Bronchial epithelial cell (primary cell): ENCODE data around the gene DNM1. TPM values are rescaled to one million over a fixed set of nuclear protein-coding genes. Genes with fewer than 3 reads are reported as not detected.
A peak's percentile ranks its signal among the peaks of the same experiment; 100 is the strongest.

ENCODE experiments used
- DNase-seq: peaks from one replicate; pipeline ENCODE4 v3.0.0-alpha.2; 2010; ENCODE audit warnings: low read depth
- FAIRE-seq: peaks from 2 replicates; lab custom pipeline; 2011; peaks lifted over from hg19 to GRCh38; lab: Jason Lieb, UNC
- H3K27me3 ChIP-seq: 2 replicates; pipeline ENCODE4 v1.5.1; 2011; ENCODE audit warnings: low read length; ENCODE audit not compliant: control insufficient read depth, insufficient read depth
- H3K36me3 ChIP-seq: 2 replicates; pipeline ENCODE4 v1.5.1; 2011; ENCODE audit warnings: low read length; ENCODE audit not compliant: control insufficient read depth, insufficient read depth
- H3K4me3 ChIP-seq: 2 replicates; pipeline ENCODE4 v1.5.1; 2011; ENCODE audit warnings: mild to moderate bottlenecking, low read depth, low read length, control low read depth
- total RNA-seq: library from RNA; depleted of rRNA; stranded (reverse); fragments of >200 nt; gene quantifications from 2 replicates; pipeline ENCODE4 v1.2.1, GENCODE V29; 2014
- TF ChIP-seq, protein P1 (sequence below): IDR thresholded peaks from 2 replicates; pipeline ENCODE4 v1.5.1; 2011; ENCODE audit warnings: mild to moderate bottlenecking, moderate library complexity, low read length, control low read depth, inconsistent platforms; ENCODE audit not compliant: insufficient read depth, severe bottlenecking

DNM1 gene
- total RNA-seq, 1 donor from 2014 or later = 0.53 TPM

DNA sequence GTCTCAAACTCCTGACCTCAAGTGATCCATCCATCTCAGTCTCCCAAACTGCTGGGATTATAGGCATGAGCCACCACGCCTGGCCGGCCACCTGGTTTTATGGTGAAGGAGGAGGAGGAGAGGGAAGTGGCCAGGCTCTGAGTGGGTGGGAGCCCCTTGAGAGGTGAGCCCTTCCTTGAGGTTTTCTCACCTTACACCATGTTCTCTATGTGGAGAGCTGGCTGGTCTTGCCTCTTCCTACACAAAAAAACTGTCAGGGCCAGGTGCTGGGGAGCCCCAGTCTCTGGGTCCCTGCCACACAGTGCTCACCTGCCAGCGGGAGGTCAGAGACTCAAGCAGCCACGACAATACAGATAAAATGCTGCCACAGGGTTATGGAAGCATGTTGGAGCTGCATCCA lies 91.0 kb downstream of the DNM1 start:
- H3K27me3 ChIP-seq = no peaks in the 10 kb centered on the region
- FAIRE-seq (no peak), DNase-seq (no peak)

DNA sequence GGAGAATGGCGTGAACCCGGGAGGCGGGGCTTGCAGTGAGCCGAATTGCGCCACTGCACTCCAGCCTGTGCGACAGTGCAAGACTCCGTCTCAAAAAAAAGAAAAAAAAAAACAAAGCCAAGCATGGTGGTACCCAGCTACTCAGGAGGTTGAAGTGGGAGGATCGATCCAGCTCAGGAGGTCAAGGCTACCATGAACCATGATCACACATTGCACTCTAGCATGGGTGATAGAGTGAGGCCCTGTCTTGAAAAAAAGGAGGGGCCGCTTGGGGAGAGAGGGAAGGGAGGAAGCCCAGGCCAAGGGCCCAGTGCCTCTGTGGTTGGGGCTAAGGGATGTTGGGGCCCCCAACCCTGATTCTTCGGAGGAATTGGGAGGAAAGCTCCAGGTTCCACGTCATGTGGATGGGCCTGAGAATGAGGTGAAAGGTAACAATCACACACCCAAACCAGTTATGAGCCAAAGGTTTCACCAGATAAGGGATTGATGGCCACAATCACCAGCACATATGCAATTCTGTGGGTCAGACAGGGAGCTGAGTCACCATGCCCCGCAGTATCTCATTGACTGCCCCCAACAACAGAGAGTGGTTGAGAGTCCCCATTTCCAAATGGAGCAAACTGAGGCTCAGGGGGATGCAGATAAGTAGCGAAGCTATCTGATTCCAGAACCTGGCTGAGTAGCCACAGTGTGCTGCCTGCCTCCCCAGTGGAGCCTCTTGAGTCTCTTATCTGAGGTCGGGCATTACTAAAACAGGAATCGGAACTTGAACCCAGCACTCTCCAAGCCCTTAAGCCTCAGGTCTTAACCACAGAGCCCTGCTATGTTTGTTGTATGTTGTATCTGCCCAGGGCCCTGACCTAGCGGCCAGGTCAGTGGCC lies 93.4 kb downstream of the DNM1 start:
- H3K4me3 ChIP-seq = no peak overlapping the region
- TF ChIP-seq, protein P1, sequence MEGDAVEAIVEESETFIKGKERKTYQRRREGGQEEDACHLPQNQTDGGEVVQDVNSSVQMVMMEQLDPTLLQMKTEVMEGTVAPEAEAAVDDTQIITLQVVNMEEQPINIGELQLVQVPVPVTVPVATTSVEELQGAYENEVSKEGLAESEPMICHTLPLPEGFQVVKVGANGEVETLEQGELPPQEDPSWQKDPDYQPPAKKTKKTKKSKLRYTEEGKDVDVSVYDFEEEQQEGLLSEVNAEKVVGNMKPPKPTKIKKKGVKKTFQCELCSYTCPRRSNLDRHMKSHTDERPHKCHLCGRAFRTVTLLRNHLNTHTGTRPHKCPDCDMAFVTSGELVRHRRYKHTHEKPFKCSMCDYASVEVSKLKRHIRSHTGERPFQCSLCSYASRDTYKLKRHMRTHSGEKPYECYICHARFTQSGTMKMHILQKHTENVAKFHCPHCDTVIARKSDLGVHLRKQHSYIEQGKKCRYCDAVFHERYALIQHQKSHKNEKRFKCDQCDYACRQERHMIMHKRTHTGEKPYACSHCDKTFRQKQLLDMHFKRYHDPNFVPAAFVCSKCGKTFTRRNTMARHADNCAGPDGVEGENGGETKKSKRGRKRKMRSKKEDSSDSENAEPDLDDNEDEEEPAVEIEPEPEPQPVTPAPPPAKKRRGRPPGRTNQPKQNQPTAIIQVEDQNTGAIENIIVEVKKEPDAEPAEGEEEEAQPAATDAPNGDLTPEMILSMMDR = no peak
- H3K36me3 ChIP-seq = no peaks in the 10 kb centered on the region
- FAIRE-seq (no peak), DNase-seq (no peak)
- H3K27me3 ChIP-seq = no peaks in the 10 kb centered on the region

More for the DNA sequence above, 91.0 kb downstream of the DNM1 start:
- TF ChIP-seq, protein P1 = no peak
- Histone ChIP-seq H3K36me3 (no peaks in the 10 kb centered on the region), H3K4me3 (no peak overlapping the region)

DNA sequence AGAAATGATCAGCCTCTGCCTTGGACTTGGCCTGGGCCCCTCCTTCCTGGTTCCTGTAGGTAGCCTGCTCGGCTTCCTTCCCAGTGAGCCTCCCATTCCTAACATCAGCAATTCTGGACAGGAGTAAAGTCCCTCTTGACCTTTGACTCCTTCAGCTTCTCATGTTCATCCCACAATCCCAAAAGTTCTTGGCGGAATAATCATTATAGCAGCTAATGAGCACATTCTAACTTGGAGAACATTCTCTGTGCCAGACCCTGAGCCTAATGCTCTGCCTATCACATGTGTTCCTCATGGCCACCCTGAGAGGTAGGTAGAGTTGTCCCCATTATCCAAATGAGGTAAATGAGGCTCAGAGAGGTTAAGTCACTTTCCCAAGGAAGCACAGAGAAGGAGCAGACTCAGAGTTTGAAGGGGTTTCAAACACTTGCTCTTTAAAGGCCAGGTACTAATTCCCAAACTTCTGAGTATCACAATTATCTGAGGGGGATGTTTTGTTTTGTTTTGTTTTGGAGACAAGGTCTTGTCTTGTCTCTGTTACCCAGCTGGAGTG lies 94.1 kb downstream of the DNM1 start:
- Histone ChIP-seq H3K4me3 (no peak overlapping the region), H3K36me3 (no peaks in the 10 kb centered on the region), H3K27me3 (no peaks in the 10 kb centered on the region)
- TF ChIP-seq, protein P1 = no peak
- no peak for DNase-seq
- no peak for FAIRE-seq

- DNase-seq (peak; percentile 35), FAIRE-seq (no peak)
Measured at GRCh38 chr9:128298535-128299482, 95.6 kb downstream of the DNM1 start.

More at GRCh38 chr9:128298535-128299482, 95.6 kb downstream of the DNM1 start:
- Histone ChIP-seq H3K4me3 (no peak overlapping the region), H3K36me3 (no peaks in the 10 kb centered on the region), H3K27me3 (no peaks in the 10 kb centered on the region)
- TF ChIP-seq, protein P1 = no peak
